ENCODE measurements around the gene PIEZO2. TPM values are rescaled to one million over a fixed set of nuclear protein-coding genes. Genes with fewer than 3 reads are reported as not detected.
A peak's percentile ranks its signal among the peaks of the same experiment; 100 is the strongest.

PIEZO2 gene
- total and polyA plus RNA-seq, 8 donors: 0.38 to 11.1 (median 3.0) TPM

DNA sequence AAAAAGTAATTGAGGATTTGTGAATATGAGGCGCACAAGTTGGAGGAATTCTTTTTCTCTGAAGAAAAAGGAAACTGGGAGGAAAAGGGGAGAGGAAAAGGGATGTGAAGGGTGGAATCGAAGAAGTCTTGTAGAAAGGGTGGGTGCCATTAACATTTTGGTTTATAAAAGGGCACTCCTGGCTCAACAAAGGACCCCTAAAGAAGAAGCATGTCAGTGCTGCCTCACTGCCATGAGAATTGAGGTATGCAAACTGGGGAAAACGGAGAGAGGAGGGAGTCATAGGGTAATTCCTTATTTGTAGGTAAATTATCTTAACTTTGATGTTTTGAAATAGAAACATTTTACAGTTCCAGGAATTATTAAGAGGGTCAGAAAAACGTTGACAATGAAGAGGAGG is 416.4 kb downstream of the PIEZO2 start:
- Histone ChIP-seq H3K4me3 (no peak overlapping the region), H3K9me3 (no peaks in the 10 kb centered on the region), H3K4me1 (no peaks in the 10 kb centered on the region), H3K36me3 (no peaks in the 10 kb centered on the region), H3K27me3 (no peaks in the 10 kb centered on the region), H3K27ac (no peak overlapping the region)
- no peak for FAIRE-seq
- no peak for DNase-seq
- no peak for ATAC-seq
- intact Hi-C loops (cut with DNase I): no loop called here
- TF ChIP-seq, protein P1, sequence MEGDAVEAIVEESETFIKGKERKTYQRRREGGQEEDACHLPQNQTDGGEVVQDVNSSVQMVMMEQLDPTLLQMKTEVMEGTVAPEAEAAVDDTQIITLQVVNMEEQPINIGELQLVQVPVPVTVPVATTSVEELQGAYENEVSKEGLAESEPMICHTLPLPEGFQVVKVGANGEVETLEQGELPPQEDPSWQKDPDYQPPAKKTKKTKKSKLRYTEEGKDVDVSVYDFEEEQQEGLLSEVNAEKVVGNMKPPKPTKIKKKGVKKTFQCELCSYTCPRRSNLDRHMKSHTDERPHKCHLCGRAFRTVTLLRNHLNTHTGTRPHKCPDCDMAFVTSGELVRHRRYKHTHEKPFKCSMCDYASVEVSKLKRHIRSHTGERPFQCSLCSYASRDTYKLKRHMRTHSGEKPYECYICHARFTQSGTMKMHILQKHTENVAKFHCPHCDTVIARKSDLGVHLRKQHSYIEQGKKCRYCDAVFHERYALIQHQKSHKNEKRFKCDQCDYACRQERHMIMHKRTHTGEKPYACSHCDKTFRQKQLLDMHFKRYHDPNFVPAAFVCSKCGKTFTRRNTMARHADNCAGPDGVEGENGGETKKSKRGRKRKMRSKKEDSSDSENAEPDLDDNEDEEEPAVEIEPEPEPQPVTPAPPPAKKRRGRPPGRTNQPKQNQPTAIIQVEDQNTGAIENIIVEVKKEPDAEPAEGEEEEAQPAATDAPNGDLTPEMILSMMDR (IDR thresholded peaks at IDR 0.05): no peak
- WGBS, 2 donors: 34 to 37% methylated on average over 4 of the region's 4 CpGs

DNA sequence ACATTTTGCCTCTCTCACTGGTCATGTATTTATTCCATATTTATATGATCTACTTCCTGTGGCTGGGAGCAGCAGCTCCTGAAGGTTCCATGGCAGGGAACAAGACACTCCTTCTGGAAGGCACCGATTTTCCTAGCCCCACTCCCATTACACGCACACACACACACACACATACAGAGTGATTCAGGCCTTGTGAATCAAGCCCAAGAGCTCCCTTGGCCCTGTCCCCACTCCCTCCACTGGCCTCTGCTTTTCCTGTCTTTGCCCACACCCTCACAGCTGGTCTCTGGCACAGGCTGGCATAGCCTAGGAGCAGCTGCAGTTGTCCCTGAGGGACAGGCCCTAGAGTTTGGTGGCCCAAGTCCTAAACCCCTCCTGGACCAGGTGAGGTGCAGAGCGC is 421.9 kb downstream of the PIEZO2 start:
- ATAC-seq (no peak), FAIRE-seq (no peak), DNase-seq (no peak)
- Histone ChIP-seq H3K27ac (no peak overlapping the region), H3K4me1 (no peaks in the 10 kb centered on the region), H3K4me3 (no peak overlapping the region), H3K9me3 (no peaks in the 10 kb centered on the region), H3K36me3 (no peaks in the 10 kb centered on the region), H3K27me3 (no peaks in the 10 kb centered on the region)
- 73 to 79% methylated on average over 3 of the region's 3 CpGs for WGBS, 2 donors
- intact Hi-C loops (cut with DNase I): no loop called here
- TF ChIP-seq, protein P1 (IDR thresholded peaks at IDR 0.05): no peak

DNA sequence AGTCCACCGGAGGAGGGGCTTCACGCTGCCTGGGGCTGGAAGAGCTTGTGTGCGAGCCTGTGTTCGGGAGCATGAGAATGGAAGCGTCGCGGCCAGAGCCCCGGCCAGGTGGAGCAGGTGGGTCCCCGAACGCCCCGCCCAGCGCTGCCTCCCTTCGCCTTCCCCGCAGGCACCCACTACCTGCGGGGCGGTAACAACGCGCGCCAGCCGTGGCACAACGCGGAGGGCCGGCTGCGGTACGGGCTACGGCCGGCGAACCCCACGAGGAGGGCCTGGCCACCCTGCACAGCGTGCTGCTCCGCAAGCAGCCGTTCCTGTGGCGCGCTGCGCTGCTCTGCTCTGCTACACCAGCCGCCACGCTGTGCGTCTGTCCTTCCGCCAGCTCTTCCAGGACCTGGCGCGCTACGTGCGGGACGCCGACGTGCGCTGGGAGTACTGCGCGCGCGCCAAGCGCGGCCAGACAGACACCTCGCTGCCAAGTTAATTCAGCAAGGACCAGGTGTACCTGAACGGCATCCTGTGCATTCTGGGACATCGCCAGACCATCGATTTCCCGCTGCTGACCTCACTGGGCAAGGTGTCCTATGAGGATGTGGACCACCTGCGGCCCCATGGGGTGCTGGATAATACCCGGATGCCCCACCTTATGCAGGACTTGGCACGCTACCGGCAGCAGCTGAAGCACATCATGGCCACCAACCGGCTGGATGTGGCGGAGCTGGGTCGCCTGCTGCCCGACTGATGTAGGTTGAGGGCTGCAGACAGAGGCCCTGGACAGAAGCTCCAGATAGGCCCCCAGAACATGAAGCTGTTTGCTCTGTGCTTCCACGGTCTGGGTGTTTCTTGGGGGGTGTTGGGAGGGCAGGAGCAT is 422.9 kb downstream of the PIEZO2 start:
- Histone ChIP-seq H3K27me3 (no peaks in the 10 kb centered on the region), H3K27ac (no peak overlapping the region), H3K36me3 (no peaks in the 10 kb centered on the region), H3K4me3 (peak overlapping the region in 2 of 4 donors; percentile 16 to 40), H3K4me1 (no peaks in the 10 kb centered on the region), H3K9me3 (no peaks in the 10 kb centered on the region)
- DNase-seq (peak in 5 of 6 donors; percentile 57 to 77 (median 63)), FAIRE-seq (no peak), ATAC-seq (peak; percentile 84 to 94 (median 86))
- intact Hi-C loops (cut with DNase I): no loop called here
- TF ChIP-seq, protein P1 (IDR thresholded peaks at IDR 0.05): no peak
- 18 to 19% methylated on average over 63 to 67 of the region's 67 CpGs for WGBS, 2 donors

DNA sequence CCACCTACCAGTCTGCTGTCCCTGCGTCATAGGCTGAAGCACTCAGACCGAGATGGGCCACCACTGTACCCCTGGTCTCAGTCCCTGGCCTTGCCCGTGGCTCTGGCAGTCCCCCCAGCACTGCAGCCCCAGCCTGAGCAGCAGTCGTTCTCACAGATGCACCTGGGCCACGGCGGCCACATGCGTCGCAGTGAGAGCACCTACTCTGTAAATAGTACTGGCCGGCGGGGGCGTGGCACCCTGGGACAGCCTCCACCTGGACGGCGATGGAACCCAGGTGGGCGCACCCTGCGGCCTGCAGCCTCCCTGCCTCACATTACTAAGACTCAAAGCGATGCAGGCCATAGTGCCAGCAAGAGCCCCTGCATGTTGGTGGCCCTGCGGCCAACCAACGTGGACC is 424.7 kb downstream of the PIEZO2 start:
- DNase-seq (peak in 1 of 6 donors; percentile 72), ATAC-seq (no peak), FAIRE-seq (no peak)
- no peaks in the 10 kb centered on the region for H3K4me1 ChIP-seq
- TF ChIP-seq, protein P1 (IDR thresholded peaks at IDR 0.05): no peak
- intact Hi-C loops (cut with DNase I): no loop called here
- 83 to 91% methylated on average over 18 of the region's 18 CpGs for WGBS, 2 donors
- H3K27ac ChIP-seq: no peak overlapping the region
- no peaks in the 10 kb centered on the region for H3K36me3 ChIP-seq
- H3K9me3 ChIP-seq: no peaks in the 10 kb centered on the region
- H3K4me3 ChIP-seq: no peak overlapping the region
- H3K27me3 ChIP-seq: no peaks in the 10 kb centered on the region

DNA sequence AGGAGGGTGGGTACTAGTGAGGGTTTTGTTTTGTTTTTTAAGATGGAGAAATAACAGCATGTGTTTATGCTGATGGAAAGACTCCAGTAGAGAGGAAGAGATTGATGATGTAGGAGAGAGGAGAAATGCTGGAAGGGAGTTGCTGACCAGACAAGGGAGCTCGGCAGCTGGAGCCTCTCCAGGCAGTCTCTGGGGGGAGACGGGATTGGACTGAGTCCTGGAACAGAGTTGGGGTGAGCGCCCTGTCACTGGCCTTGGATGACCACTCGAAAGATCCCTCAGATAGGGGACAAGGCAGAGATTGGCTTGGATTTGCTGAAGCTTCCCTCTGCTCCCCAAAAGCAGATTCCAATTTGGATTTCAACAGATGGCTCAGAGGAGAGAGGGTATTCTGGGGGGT is 425.9 kb downstream of the PIEZO2 start:
- intact Hi-C loops (cut with DNase I): no loop called here
- Histone ChIP-seq H3K9me3 (no peaks in the 10 kb centered on the region), H3K27me3 (no peaks in the 10 kb centered on the region), H3K27ac (no peak overlapping the region), H3K4me3 (no peak overlapping the region), H3K4me1 (no peaks in the 10 kb centered on the region), H3K36me3 (no peaks in the 10 kb centered on the region)
- WGBS, 2 donors: 47 to 60% methylated on average over 4 of the region's 4 CpGs
- ATAC-seq (no peak), DNase-seq (no peak), FAIRE-seq (no peak)
- TF ChIP-seq, protein P1 (IDR thresholded peaks at IDR 0.05): no peak
